GM20000 (cell line): Measurements from ENCODE around the gene PXN.
A peak's percentile ranks its signal among the peaks of the same experiment; 100 is the strongest.

Source experiments
- DNase-seq: peaks from one replicate; pipeline ENCODE4 v3.0.0; 2012; ENCODE audit warnings: low spot score
- TF ChIP-seq, protein P1 (sequence below): IDR thresholded peaks from 2 replicates; pipeline ENCODE4 v1.5.1; 2012; ENCODE audit warnings: mild to moderate bottlenecking, control low read depth; ENCODE audit errors: extremely low read depth, missing control alignments

The PXN gene

GRCh38 chr12:120229071-120229486 is 36.5 kb downstream of the PXN start:
- no peak for DNase-seq
- TF ChIP-seq, protein P1, sequence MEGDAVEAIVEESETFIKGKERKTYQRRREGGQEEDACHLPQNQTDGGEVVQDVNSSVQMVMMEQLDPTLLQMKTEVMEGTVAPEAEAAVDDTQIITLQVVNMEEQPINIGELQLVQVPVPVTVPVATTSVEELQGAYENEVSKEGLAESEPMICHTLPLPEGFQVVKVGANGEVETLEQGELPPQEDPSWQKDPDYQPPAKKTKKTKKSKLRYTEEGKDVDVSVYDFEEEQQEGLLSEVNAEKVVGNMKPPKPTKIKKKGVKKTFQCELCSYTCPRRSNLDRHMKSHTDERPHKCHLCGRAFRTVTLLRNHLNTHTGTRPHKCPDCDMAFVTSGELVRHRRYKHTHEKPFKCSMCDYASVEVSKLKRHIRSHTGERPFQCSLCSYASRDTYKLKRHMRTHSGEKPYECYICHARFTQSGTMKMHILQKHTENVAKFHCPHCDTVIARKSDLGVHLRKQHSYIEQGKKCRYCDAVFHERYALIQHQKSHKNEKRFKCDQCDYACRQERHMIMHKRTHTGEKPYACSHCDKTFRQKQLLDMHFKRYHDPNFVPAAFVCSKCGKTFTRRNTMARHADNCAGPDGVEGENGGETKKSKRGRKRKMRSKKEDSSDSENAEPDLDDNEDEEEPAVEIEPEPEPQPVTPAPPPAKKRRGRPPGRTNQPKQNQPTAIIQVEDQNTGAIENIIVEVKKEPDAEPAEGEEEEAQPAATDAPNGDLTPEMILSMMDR = no peak

DNA sequence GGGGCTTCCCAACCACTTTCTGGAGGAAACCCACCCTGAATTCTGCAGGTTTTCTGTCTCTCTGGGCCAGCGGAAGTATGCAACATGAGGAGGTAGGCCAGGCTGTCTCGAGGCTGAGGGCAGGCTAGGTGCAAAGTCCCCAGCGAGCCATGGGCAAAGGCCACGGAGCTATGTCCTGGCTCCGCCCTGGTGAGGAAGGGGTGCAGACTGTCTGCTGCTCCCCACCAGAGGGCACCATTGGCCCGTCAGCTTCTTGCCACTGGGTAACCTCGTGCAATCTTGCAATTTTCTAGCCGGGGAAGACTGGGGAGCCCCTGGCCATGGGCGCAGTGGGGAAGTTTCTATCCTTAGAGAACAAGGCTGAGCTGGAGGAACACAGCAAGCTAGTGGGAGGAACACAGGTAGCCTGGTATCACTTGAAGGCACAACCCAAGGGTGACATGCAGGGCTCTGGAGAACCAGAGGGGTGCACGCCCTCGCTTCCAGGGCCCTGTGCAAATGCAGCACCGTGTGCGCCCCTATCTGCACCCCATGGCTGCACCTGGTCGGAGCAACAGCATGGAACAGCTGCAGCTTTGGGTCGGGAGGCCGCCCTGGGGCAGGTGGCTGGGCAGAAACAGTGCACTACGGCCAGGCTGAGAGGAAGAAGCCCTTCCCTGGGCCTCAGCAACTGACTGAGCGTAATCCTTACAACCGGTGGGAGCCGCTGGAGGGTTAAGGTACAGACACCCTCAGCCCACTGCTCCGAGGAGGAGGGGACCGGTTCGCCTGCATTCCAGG is 37.0 kb downstream of the PXN start:
- TF ChIP-seq, protein P1 = peak; percentile 80
- peak; percentile 88 for DNase-seq

- no peak for DNase-seq
- TF ChIP-seq, protein P1 = no peak
Observed at GRCh38 chr12:120228041-120228290, 37.6 kb downstream of the PXN start.

- TF ChIP-seq, protein P1 = no peak
- no peak for DNase-seq
Observed at GRCh38 chr12:120227233-120228040, 38.1 kb downstream of the PXN start.

DNA sequence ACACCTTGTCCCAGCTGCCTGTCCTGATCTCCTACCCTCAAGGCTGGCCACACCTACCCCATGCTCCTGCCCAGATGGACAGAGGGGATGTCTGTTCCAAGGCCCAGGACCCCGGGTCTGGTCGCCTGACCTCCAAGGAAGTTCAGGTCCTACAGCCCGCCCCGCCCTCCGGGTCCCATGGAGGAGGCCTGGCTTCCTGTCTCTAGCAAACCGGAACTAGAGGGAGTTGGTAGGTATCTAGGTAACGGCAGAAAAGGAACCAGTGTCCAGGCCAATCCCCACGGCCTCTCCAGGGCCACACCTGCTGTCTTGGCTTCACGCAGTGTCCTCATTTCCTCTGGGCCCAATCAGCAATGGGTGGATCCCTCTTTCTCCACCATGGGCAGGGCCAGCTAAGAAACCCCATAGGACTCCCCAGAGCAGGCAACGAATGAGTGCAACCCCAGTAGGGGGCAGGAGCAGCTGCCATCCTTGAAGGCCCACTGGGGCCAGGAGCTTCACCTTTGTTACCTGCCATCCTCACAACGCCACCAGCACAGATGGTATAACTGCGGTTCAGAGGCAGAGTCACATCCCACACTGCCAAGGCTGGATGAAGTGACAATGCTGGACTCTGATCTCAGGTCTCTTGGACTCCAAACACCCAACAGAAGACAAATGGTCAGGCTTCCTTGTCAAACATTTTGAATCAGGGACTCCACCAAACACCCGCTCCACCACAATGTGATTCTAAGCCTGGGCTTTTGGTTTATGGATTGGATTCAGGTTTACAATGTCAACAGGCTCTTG is 39.5 kb downstream of the PXN start:
- DNase-seq = peak; percentile 84
- TF ChIP-seq, protein P1 = peak; percentile 32

- DNase-seq = no peak
Observed at GRCh38 chr12:120225200-120225558, 40.4 kb downstream of the PXN start.

More at GRCh38 chr12:120225200-120225558, 40.4 kb downstream of the PXN start:
- TF ChIP-seq, protein P1 = no peak
